Stimulated activated CD4-positive, alpha-beta T cell treated with anti-CD3 and anti-CD28 coated beads, TNF-alpha, amount 100 ng/mL, for 24 hours (primary cell): ENCODE measurements around the gene CSNK1G1.
"Not testable (repeated sequence)": the region's sequence is repeated elsewhere in the genome, so short reads cannot be mapped to it uniquely, and the experiment has no call there.

Experiments used
- DNase-seq, 3 experiments: peaks; one replicate each; pipeline ENCODE4 v3.0.0-alpha.2; 2020; ENCODE audit warnings: low read depth in 3 of 3

The CSNK1G1 gene

GRCh38 chr15:64355944-64356709, at the start of gene CSNK1G1:
Gene CSNK1G1 (minus strand): TSS chr15:64356173. CDS start chr15:64300499, 55,674 bp downstream.
- peak; percentile 83 to 91 (median 83) for DNase-seq

- DNase-seq = no peak
These were observed 44.6 kb upstream of the CSNK1G1 start for GRCh38 chr15:64400583-64400982.

GRCh38 chr15:64398575-64398974, 42.6 kb upstream of the CSNK1G1 start:
- DNase-seq = no peak

GRCh38 chr15:64396789-64397188, 40.8 kb upstream of the CSNK1G1 start:
- DNase-seq = no peak

GRCh38 chr15:64392471-64392870, 36.5 kb upstream of the CSNK1G1 start:
- not testable (repeated sequence) for DNase-seq

- DNase-seq = no peak
These were observed 33.1 kb upstream of the CSNK1G1 start for GRCh38 chr15:64389036-64389435.

- peak; percentile 92 to 96 (median 94) for DNase-seq
These were observed 31.7 kb upstream of the CSNK1G1 start, which contains the start of gene TRIP4 for GRCh38 chr15:64387562-64388168. Gene TRIP4 (plus strand): TSS chr15:64387836. CDS start chr15:64387864, 28 bp downstream.

GRCh38 chr15:64386291-64386690, 30.3 kb upstream of the CSNK1G1 start:
- DNase-seq = no peak

GRCh38 chr15:64383760-64384159, 27.8 kb upstream of the CSNK1G1 start:
- DNase-seq = no peak

GRCh38 chr15:64381000-64381751, 25.2 kb upstream of the CSNK1G1 start, which contains the start of gene PCLAF:
Gene PCLAF (minus strand): TSS chr15:64381441. CDS start chr15:64381371, 70 bp downstream.
- DNase-seq = peak; percentile 87 to 96 (median 88)

GRCh38 chr15:64380130-64380870, 24.3 kb upstream of the CSNK1G1 start:
- DNase-seq = not testable (repeated sequence)

- no peak for DNase-seq
These were observed 23.4 kb upstream of the CSNK1G1 start for GRCh38 chr15:64379216-64379960.

GRCh38 chr15:64373360-64373759, 17.4 kb upstream of the CSNK1G1 start:
- no peak for DNase-seq

GRCh38 chr15:64371383-64371782, 15.4 kb upstream of the CSNK1G1 start:
- not testable (repeated sequence) for DNase-seq

GRCh38 chr15:64369078-64369607, 13.2 kb upstream of the CSNK1G1 start:
- no peak for DNase-seq

- no peak for DNase-seq
These were observed 5.3 kb upstream of the CSNK1G1 start for GRCh38 chr15:64361259-64361658.

- DNase-seq = no peak
These were observed 702 bp upstream of the CSNK1G1 start for GRCh38 chr15:64356710-64357040.

- peak; percentile 1 to 44 (median 6) for DNase-seq
These were observed 527 bp downstream of the CSNK1G1 start for GRCh38 chr15:64355348-64355943.

- DNase-seq = no peak
These were observed 1.2 kb downstream of the CSNK1G1 start for GRCh38 chr15:64354688-64355344.

- no peak for DNase-seq
These were observed 4.7 kb downstream of the CSNK1G1 start for GRCh38 chr15:64351265-64351664.
